HCT116 (cell line): ENCODE measurements around the gene TBC1D23. TPM values are rescaled to one million over a fixed set of nuclear protein-coding genes. Genes with fewer than 3 reads are reported as not detected.
A peak's percentile ranks its signal among the peaks of the same experiment; 100 is the strongest.

ENCODE experiments used
- ATAC-seq: fragments of 200-7000 bp; cut with Tn5 transposase; 2 replicates; pipeline ENCODE4 v1.9.1; 2020; ENCODE audit warnings: mild to moderate bottlenecking, moderate library complexity
- Bru-seq: library from RNA; stranded (reverse); fragments of 400-500 nt; gene quantifications from one replicate; lab custom pipeline; 2021; lab: Mats Ljungman, UMichigan
- BruChase-seq, 2 experiments: library from RNA; stranded (reverse); fragments of 400-500 nt; gene quantifications; one replicate each; lab custom pipeline; 2021; lab: Mats Ljungman, UMichigan
- BruUV-seq: library from RNA; stranded (reverse); fragments of 400-500 nt; replicated peaks from 2 replicates; lab custom pipeline; 2021; lab: Mats Ljungman, UMichigan
- CTCF ChIA-PET: fragments of 300-600 bp; sonication (Branson Sonifier 250); formaldehyde crosslinking; loops from one replicate; lab custom pipeline; 2021; ENCODE audit warnings: antibody characterized with exemption; lab: Charles Lee
- POLR2A ChIA-PET: fragments of 300-600, 350-600 bp; sonication (Branson Sonifier 250); formaldehyde crosslinking; loops from one replicate; lab custom pipeline; 2021; ENCODE audit warnings: antibody characterized with exemption; lab: Charles Lee
- RAD21 ChIA-PET, 2 experiments: fragments of 300-600 bp; sonication (Branson Sonifier 250); formaldehyde crosslinking; loops; one replicate each; lab custom pipeline; 2023; ENCODE audit warnings: low total read pairs in 2 of 2; ENCODE audit not compliant: uncharacterized antibody in 2 of 2, unreplicated experiment in 2 of 2, low non-redundant PET in 1 of 2; lab: Charles Lee
- DNase-seq: peaks from one replicate; pipeline ENCODE4 v3.0.0-alpha.2; 2010; ENCODE audit warnings: low read depth, low spot score
- H2AFZ ChIP-seq: fragments of 200-600 bp; shearing (Covaris generic), sonication (generic); 2 replicates; pipeline ENCODE4 v1.6.1; 2017; ENCODE audit warnings: low read depth, mixed run types, mixed read lengths, antibody characterized with exemption, low read length; ENCODE audit not compliant: poor library complexity, severe bottlenecking
- H3K27ac ChIP-seq: 2 replicates; pipeline ENCODE4 v1.5.1; 2012; ENCODE audit warnings: low read depth, low read length
- H3K27me3 ChIP-seq: fragments of 200-600 bp; sonication (generic); 2 replicates; pipeline ENCODE4 v1.6.1; 2016; ENCODE audit warnings: mixed run types, low read length, mixed read lengths; ENCODE audit not compliant: insufficient read depth
- H3K36me3 ChIP-seq, 2 experiments: fragments of 200-500 bp in 1 of 2; fragments of 200-600 bp in 1 of 2; sonication (Bioruptor generic) in 1 of 2; sonication (generic) in 1 of 2; 2 replicates each; pipeline versions ENCODE4 v1.5.1 to v1.6.1; 2014 to 2016; ENCODE audit warnings: low read length in 2 of 2, inconsistent platforms in 1 of 2, mixed read lengths in 1 of 2, mixed run types in 1 of 2; ENCODE audit not compliant: insufficient read depth in 2 of 2, control insufficient read depth in 1 of 2
- H3K4me1 ChIP-seq, 2 experiments: fragments of 200-600 bp in 1 of 2; sonication (generic) in 1 of 2; 2 replicates each; pipeline versions ENCODE4 v1.5.1 to v1.6.1; 2012 to 2017; ENCODE audit warnings: low read length in 2 of 2, inconsistent platforms in 1 of 2, mild to moderate bottlenecking in 1 of 2, mixed read lengths in 1 of 2, mixed run types in 1 of 2, moderate library complexity in 1 of 2; ENCODE audit not compliant: insufficient read depth in 2 of 2, control insufficient read depth in 1 of 2
- H3K4me2 ChIP-seq: fragments of 200-600 bp; sonication (generic); 2 replicates; pipeline ENCODE4 v1.6.1; 2017; ENCODE audit warnings: mixed run types, low read length, mixed read lengths
- H3K4me3 ChIP-seq, 2 experiments: fragments of 200-600 bp in 1 of 2; sonication (generic) in 1 of 2; replicated peaks in 1 of 2; 2 replicates each; pipeline ENCODE4 v1.5.1; 2011 to 2016; ENCODE audit warnings: low read length in 2 of 2, control low read depth in 1 of 2, low read depth in 1 of 2, mild to moderate bottlenecking in 1 of 2, mixed read lengths in 1 of 2, mixed run types in 1 of 2
- H3K79me2 ChIP-seq: fragments of 200-600 bp; sonication (generic); 2 replicates; pipeline ENCODE4 v1.6.1; 2017; ENCODE audit warnings: mild to moderate bottlenecking, mixed run types, low read length, moderate library complexity, mixed read lengths; ENCODE audit not compliant: insufficient read depth
- H3K9ac ChIP-seq: fragments of 200-600 bp; sonication (generic); 2 replicates; pipeline ENCODE4 v1.6.1; 2016; ENCODE audit warnings: low read length, mixed read lengths
- H3K9me2 ChIP-seq: fragments of 200-600 bp; sonication (generic), shearing (Covaris generic); 2 replicates; pipeline ENCODE4 v1.6.1; 2017; ENCODE audit warnings: mixed run types, mild to moderate bottlenecking, moderate library complexity; ENCODE audit not compliant: insufficient read depth
- H3K9me3 ChIP-seq, 2 experiments: fragments of 200-500 bp in 1 of 2; fragments of 200-600 bp in 1 of 2; sonication (Bioruptor generic) in 1 of 2; sonication (generic) in 1 of 2; 2 replicates each; pipeline ENCODE4 v1.6.1; 2014 to 2017; ENCODE audit warnings: low read length in 2 of 2, mixed read lengths in 2 of 2, inconsistent platforms in 1 of 2, low read depth in 1 of 2, mild to moderate bottlenecking in 1 of 2, mixed run types in 1 of 2, moderate library complexity in 1 of 2; ENCODE audit not compliant: control insufficient read depth in 1 of 2, insufficient read depth in 1 of 2
- H4K20me1 ChIP-seq: fragments of 200-600 bp; sonication (generic), shearing (Covaris generic); 2 replicates; pipeline ENCODE4 v1.6.1; 2017; ENCODE audit warnings: mixed run types, mild to moderate bottlenecking, moderate library complexity; ENCODE audit not compliant: insufficient read depth
- CBX3 ChIP-seq: IDR thresholded peaks from 2 replicates; pipeline ENCODE4 v1.6.1; 2012; ENCODE audit warnings: low read depth
- CEBPB ChIP-seq: IDR thresholded peaks from 2 replicates; pipeline ENCODE4 v1.6.1; 2012; ENCODE audit warnings: low read depth
- CTCF ChIP-seq, 3 experiments: fragments of 200-600 bp in 1 of 3; sonication (generic) in 1 of 3; IDR thresholded peaks in 2 of 3; conservative IDR thresholded peaks in 1 of 3; 2 replicates each; pipeline ENCODE4 v1.5.1; 2012 to 2017; ENCODE audit warnings: low read depth in 2 of 3, low read length in 2 of 3, antibody characterized with exemption in 1 of 3, borderline replicate concordance in 1 of 3, control low read depth in 1 of 3, mild to moderate bottlenecking in 1 of 3, mixed read lengths in 1 of 3, mixed run types in 1 of 3, moderate library complexity in 1 of 3; ENCODE audit not compliant: insufficient read depth in 1 of 3
- EGR1 ChIP-seq: IDR thresholded peaks from 2 replicates; pipeline ENCODE4 v1.6.1; 2012; ENCODE audit warnings: low read depth
- ELF1 ChIP-seq: IDR thresholded peaks from 2 replicates; pipeline ENCODE4 v1.6.1; 2012; ENCODE audit warnings: low read depth, borderline replicate concordance
- EZH2 ChIP-seq: fragments of 200-600 bp; sonication (generic); IDR thresholded peaks from 2 replicates; pipeline ENCODE4 v1.6.1; 2017; ENCODE audit warnings: antibody characterized with exemption, mixed run types
- FOSL1 ChIP-seq: IDR thresholded peaks from 2 replicates; pipeline ENCODE4 v1.6.1; 2012; ENCODE audit warnings: low read depth
- MAX ChIP-seq: IDR thresholded peaks from 2 replicates; pipeline ENCODE4 v1.6.1; 2012
- POLR2AphosphoS5 ChIP-seq: IDR thresholded peaks from 2 replicates; pipeline ENCODE4 v1.6.1; 2011; ENCODE audit warnings: mild to moderate bottlenecking, low read depth, low read length, moderate library complexity
- RAD21 ChIP-seq: IDR thresholded peaks from 2 replicates; pipeline ENCODE4 v1.6.1; 2012; ENCODE audit warnings: low read depth, mild to moderate bottlenecking
- REST ChIP-seq: IDR thresholded peaks from 2 replicates; pipeline ENCODE4 v1.6.1; 2012; ENCODE audit warnings: low read depth
- SRF ChIP-seq: IDR thresholded peaks from 2 replicates; pipeline ENCODE4 v1.6.1; 2012; ENCODE audit warnings: low read depth
- YY1 ChIP-seq: IDR thresholded peaks from 2 replicates; pipeline ENCODE4 v1.6.1; 2011; ENCODE audit warnings: low read length, low read depth, moderate library complexity, mild to moderate bottlenecking; ENCODE audit not compliant: insufficient replicate concordance; ENCODE audit errors: extremely low read depth
- ZBTB33 ChIP-seq: IDR thresholded peaks from 2 replicates; pipeline ENCODE4 v1.6.1; 2011; ENCODE audit warnings: mild to moderate bottlenecking, low read length, moderate library complexity; ENCODE audit not compliant: insufficient replicate concordance; ENCODE audit errors: extremely low read depth
- ZFX ChIP-seq: fragments of 450-650 bp; IDR thresholded peaks from 2 replicates; pipeline ENCODE4 v1.6.1; 2017
- ZNF274 ChIP-seq: fragments of 200-500 bp; sonication (Bioruptor generic); IDR thresholded peaks from 2 replicates; pipeline ENCODE4 v1.6.1; 2014; ENCODE audit warnings: mild to moderate bottlenecking, low read depth, low read length, inconsistent platforms
- intact Hi-C: fragments of 100-400 bp; cut with micrococcal nuclease; formaldehyde crosslinking; loops from 2 replicates; pipeline ENCODE4 v1.10.0; 2022
- long read RNA-seq: library from polyadenylated mRNA; unstranded; transcript quantifications from one replicate; pipeline ENCODE4 v2.0.0, GENCODE V29; 2021; ENCODE audit not compliant: unreplicated experiment
- polyA plus RNA-seq: library from polyadenylated mRNA; unstranded; fragments of >200 nt; gene quantifications from 2 replicates; pipeline ENCODE4 v1.2.1, GENCODE V29; 2012; ENCODE audit warnings: missing spikeins
- total RNA-seq: library from RNA; stranded (reverse); gene quantifications from one replicate; pipeline ENCODE4 v1.2.1, GENCODE V29; 2021; ENCODE audit not compliant: unreplicated experiment

Gene TBC1D23
- total RNA-seq (21.9 TPM), Bru-seq, nascent RNA (percentile 76 among the genes with signal in this experiment), BruChase-seq, experiment 1, labeled RNA remaining after a 6-hour chase (percentile 73 among the genes with signal in this experiment), BruChase-seq, experiment 2, labeled RNA remaining after a 2-hour chase (percentile 74 among the genes with signal in this experiment)
- polyA plus RNA-seq, result 8.6 TPM in 2 replicates
- long read RNA-seq, transcript TBC1D23-202 (19 exons, 3,677 nt), result minor isoform, 13 of 72 reads
- long read RNA-seq, transcript TBC1D23-201 (18 exons, 3,656 nt), result major isoform, 33 of 72 reads
- long read RNA-seq, partial matches to known transcripts, result 2 of 72 reads
- long read RNA-seq, other reads (novel, unspliced or antisense), result 23 of 72 reads

- Histone ChIP-seq H3K27me3 (no peaks in the 10 kb centered on the region), H2AFZ (peak within 1 kb of the TSS; percentile 71), H4K20me1 (no peaks in the 10 kb centered on the region), H3K4me2 (peak within 1 kb of the TSS; percentile 93), H3K79me2 (peaks cover 42% of the 10 kb centered on the region), H3K4me3 (peak within 1 kb of the TSS; percentile 90 to 92), H3K36me3 (no peaks in the 10 kb centered on the region), H3K9me3 (no peaks in the 10 kb centered on the region), H3K9me2 (no peaks in the 10 kb centered on the region), H3K9ac (peak within 1 kb of the TSS; percentile 72), H3K27ac (peak within 1 kb of the TSS; percentile 50), H3K4me1 (peaks cover 6 to 16% of the 10 kb centered on the region in 2 experiments; a peak in 3 of 4 replicates)
- peak; percentile 99 for DNase-seq
- ChIA-PET POLR2A (no interaction called here), RAD21 (interaction anchor here in 1 of 2 experiments (0.6 kb wide), 1 partner anchor 327 kb away, joined by 3 read pairs; no protein-coding TSS in a partner anchor), CTCF (interaction anchor here (1.4 to 1.6 kb wide), 2 partner anchors 417 to 429 kb away, joined by 7 to 10 read pairs; no protein-coding TSS in a partner anchor)
- ATAC-seq, result peak; percentile 100
- BruUV-seq, result TSS peak; percentile 57
- intact Hi-C loops, result no loop called here
- no peak for TF ChIP-seq EZH2
- TF ChIP-seq MAX, result peak; percentile 82
- no peak for TF ChIP-seq ZNF274
- no peak; the same call in 1 of the 2 replicates for TF ChIP-seq RAD21
- TF ChIP-seq CTCF (IDR thresholded peaks at IDR 0.05 in 2 of 3, conservative IDR thresholded peaks at IDR 0.05 in 1 of 3; ENCODE audit: borderline replicate concordance in 1 of 3, insufficient read depth in 1 of 3, low read depth in 2 of 3, low read length in 2 of 3), result no peak
- no peak for TF ChIP-seq ZBTB33
- TF ChIP-seq REST, result no peak
- TF ChIP-seq SRF, result no peak
- peak; percentile 16; the same call in 1 of the 2 replicates for TF ChIP-seq ZFX
- no peak for TF ChIP-seq EGR1
- TF ChIP-seq ELF1, result peak; percentile 42; the same call in 1 of the 2 replicates
- TF ChIP-seq YY1, result peak; percentile 94
- peak; percentile 96 for TF ChIP-seq POLR2AphosphoS5
- peak; percentile 30 for TF ChIP-seq CBX3
- no peak for TF ChIP-seq FOSL1
- TF ChIP-seq CEBPB, result no peak
These were observed at the start of gene TBC1D23 for GRCh38 chr3:100260685-100261484. TSS of gene TBC1D23 (plus strand) at chr3:100260992. CDS start at chr3:100261019, 27 bp downstream.
